Measurements from ENCODE around the gene CCDC183. TPM values are rescaled to one million over a fixed set of nuclear protein-coding genes. Genes with fewer than 3 reads are reported as not detected.
A peak's percentile ranks its signal among the peaks of the same experiment; 100 is the strongest.
"Not testable (repeated sequence)": the region's sequence is repeated elsewhere in the genome, so short reads cannot be mapped to it uniquely, and the experiment has no call there.

The CCDC183 gene
- total RNA-seq, 1 donor: 1.6 TPM

DNA sequence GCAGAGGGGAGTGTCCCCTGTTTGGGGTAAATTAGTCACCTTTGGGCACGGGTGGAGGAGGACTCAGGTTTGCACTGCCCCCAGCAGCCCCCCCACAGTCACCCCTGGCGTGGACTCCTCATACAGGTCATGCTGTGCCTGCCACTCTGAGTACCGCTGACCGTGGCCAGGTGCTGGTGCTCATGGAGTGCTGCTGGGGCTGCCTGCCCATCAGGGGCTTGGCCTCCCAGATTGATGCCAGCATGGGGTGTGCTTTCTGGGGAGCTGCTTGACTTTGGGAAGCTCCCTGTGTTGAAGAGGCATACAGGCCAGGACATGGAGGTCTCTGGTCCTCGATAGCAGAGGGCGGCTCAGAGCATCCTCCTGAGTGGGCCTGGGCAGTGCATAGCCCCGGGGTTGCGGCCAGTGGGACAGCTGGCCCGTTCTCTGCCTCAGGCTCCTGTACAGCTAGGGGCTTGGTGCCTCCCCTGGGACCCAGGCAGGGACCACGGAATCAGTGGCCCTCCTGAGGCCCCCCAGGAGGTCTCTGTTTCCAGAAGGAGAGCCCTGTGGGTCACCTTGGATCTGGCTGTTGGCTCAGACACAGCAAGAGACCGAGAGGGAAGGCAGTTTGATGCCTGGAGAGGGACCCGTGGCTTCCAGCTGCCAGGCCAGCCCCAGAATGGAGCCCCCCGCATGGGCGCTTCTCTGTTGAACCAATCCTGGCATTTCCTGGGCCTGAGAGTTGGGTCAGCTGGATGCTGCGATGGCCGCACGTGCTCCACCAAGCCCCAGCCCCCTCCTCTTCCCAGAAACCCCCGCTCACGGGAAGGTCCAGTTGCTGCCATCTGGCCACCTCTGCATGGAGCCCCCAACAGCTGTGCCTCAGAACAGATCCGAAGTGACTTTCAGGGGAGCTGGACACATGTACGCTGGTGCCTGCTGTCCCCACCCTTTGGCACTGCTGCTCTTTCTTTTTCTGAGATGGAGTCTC is 40.1 kb downstream of the CCDC183 start:
- DNase-seq (ENCODE audit: low read depth in 2 of 3, low spot score in 2 of 3): no peak

DNA sequence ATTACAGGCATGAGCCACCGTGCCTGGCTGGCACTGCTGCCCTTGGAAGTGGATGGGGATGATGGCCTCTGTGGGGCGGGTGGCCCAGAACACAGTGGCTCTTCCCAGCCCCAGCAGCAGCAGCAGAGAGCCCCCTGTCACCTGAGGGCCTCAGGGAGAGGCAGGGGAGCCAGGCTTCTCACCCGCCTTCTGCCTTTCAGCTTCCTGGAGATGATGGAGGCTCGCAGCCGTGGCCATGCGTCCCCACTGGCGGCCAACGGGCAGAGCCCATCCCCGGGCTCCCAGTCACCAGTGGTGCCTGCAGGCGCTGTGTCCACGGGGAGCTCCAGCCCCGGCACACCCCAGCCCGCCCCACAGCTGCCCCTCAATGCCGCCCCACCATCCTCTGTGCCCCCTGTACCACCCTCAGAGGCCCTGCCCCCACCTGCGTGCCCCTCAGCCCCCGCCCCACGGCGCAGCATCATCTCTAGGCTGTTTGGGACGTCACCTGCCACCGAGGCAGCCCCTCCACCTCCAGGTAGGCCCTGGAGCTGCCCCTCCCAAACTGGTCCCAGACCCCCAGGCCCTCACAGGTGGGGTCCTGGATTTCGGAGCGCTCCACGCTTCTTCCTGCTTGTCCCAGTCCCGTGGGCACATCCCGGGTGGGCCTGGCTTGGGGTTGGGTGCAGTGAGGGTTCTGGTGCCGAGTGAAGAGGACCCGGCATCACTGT is 41.2 kb downstream of the CCDC183 start:
- no peak for DNase-seq (ENCODE audit: low read depth in 2 of 3, low spot score in 2 of 3)

DNA sequence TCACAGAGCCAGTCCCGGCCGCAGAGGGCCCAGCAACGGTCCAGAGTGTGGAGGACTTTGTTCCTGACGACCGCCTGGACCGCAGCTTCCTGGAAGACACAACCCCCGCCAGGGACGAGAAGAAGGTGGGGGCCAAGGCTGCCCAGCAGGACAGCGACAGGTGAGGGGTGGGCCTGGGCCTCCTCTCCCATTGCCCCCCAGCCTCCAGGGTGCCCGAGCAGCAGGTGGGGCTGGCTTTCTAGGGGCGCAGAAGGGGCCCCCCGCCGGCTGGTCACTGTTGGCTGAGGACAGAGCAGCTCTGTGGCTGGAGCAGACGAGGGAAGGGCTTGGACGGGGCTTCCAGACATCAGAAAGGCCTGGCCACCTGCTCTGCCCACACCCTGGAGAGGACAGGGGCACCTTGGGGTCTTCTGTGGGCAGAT is 41.7 kb downstream of the CCDC183 start:
- not testable (repeated sequence) for DNase-seq (ENCODE audit: low read depth in 2 of 3, low spot score in 2 of 3)

DNA sequence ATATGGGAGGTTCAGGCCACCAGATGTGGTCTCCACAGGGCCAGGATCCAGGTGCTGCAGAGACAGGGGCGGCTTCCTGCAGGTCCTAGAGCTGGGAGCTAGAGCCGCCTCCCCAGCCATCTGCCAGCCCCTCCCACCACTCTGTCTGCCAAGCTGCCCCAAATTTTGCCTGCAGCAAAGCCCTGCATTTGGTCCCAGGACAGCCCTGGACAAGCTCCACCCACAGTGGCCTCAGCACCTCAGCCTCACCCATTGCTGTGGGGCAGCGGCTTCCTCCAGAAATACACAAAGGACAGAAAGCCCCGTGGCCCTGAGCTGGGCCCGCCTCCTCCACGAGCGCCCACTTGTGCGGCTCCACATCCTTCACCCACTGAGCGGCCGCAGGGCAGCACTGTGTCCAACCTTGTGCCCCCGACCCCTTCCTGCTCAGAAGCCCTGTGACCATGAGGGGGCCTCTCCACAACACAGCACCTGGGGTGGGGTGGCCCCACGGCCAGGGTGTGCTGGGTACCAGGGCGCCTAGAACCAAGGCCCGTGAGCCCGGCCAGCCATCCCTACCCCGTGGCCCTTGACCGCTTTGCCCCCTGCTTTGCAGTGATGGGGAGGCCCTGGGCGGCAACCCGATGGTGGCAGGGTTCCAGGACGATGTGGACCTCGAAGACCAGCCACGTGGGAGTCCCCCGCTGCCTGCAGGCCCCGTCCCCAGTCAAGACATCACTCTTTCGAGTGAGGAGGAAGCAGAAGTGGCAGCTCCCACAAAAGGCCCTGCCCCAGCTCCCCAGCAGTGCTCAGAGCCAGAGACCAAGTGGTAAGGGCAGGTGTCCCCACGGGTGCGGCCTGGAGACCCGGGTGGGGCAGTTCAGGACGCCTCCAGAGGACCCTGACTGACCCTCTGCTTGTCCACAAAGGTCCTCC is 42.4 kb downstream of the CCDC183 start:
- no peak for DNase-seq (ENCODE audit: low read depth in 2 of 3, low spot score in 2 of 3)

DNA sequence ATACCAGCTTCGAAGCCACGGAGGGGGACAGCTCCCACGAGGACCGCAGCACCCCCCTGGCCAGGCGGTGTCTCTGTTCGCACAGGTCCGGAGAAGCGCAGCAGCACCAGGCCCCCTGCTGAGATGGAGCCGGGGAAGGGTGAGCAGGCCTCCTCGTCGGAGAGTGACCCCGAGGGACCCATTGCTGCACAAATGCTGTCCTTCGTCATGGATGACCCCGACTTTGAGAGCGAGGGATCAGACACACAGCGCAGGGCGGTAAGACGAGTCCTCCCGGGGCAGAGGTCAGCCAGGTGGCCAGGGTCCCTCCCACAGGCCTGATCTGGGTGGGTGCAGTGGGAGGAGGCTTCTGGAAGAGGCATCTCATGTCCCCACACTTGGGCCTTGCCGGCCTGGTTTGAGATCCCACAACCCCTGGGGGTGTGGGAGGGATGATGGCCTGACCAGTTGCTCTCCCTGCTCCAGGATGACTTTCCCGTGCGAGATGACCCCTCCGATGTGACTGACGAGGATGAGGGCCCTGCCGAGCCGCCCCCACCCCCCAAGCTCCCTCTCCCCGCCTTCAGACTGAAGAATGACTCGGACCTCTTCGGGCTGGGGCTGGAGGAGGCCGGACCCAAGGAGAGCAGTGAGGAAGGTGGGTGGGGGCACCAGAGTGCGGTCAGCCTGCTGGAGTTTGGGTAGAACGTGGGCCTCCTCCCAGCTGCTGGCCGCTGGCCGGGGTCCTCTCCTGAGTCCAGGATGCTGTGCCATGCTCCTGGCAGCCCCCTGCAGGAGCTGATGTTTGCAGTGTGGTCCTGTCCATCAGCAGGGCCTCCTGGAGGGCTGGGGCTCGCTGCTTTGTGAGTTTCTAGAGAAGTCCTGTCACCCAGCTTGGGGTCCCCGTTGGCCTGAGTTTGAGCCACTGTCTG is 43.3 kb downstream of the CCDC183 start:
- no peak for DNase-seq (ENCODE audit: low read depth in 2 of 3, low spot score in 2 of 3)

DNA sequence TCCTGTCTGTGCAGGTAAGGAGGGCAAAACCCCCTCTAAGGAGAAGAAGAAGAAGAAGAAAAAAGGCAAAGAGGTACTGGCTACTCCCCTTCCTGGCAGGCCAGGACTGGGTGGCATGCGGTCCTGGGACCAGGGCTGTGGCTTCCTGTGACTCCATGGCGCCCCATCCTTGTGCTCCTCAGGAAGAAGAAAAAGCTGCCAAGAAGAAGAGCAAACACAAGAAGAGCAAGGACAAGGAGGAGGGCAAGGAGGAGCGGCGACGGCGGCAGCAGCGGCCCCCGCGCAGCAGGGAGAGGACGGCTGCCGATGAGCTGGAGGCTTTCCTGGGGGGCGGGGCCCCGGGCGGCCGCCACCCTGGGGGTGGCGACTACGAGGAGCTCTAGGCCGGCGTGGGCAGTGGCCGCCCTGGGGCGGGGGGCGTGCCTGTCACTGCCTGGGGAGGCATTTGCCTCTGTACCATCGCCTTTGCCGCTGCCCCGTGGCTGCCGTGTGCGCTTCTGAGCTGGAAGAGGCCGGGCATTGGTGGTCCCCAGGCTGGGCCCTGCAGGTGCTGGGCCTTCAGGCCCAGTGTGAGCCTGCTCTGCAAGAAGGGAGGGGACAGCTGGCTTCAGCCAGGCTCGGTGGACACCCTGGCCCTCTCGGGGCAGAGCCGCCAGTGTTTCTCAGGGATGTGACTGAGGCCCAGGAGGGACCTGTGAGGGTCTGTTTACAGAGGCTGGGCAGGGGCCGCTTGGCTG is 44.2 kb downstream of the CCDC183 start:
- DNase-seq (ENCODE audit: low read depth in 2 of 3, low spot score in 2 of 3): no peak

DNA sequence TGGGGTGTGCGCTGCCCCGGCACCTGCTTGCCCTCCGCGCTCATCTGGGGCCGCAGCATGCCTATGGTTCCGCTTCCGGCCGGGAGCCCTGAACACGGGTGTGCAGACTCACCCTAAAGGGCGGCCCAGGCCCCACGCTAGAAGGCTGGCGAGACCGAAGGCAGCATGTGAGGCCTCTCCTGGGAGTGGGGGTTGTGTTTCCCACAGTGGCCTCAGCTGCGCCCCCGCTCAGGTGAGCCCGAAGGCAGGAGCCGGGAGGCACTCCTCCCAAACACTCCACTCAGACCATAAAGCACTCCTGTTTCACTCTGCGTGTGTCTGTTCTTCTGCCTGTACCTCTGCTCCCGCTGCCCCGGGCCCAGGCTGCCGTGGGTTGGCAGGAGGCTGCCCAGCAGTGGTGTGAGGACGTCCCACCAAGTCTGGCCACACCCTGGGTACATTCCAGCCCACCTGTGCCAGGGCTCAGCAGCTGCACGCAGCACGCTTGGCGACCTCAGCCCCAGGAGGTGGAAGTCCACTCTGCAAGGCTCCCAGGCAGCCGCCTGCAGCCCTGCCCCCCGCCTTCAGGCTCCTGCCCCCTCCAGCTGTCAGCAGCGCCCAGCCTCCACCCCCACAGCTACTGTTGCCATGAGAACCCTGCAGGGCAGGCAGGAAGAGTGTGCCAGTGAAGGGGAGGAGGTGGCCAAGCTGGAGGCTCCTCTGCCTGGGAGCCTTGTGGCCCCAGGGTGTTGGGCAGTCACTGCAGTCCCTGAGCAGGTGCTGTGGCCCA is 44.9 kb downstream of the CCDC183 start:
- DNase-seq (ENCODE audit: low read depth in 2 of 3, low spot score in 2 of 3): no peak

DNA sequence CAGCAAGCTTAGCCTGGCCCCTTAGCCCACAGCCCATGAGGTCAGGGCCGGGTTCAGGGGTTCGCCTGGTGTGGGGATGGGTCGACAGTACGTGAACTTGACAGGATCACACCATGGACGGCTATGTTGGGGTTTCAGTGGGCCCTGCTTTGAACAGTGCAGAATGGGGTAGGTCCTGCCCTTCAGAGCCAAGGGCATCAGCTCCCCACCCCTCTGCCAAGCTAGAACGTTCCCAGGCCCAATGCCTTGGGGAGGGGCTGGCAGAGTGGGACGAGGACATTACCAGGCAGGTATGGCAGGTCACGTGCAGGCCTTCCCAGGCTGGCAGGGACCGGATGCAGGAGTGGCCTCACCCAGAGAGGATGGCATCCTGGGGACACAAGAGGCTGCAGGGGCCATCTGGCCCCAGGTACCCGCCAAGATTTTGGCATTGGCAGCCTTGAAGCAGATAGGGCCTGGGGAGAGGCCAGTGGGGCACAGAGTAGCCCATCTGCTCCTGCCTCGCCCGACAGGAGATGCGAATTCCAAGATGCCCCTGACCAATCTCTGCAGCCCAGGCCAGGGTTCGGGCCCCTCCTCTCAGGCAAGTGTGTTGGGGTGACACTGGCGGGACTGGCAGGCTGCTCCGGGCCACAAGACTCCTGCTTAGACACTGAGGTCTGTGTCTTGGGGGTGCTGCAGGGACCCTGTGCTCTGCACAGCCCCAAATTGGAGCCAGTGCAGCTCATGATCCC is 45.7 kb downstream of the CCDC183 start:
- DNase-seq (ENCODE audit: low read depth in 2 of 3, low spot score in 2 of 3): not testable (repeated sequence)

DNA sequence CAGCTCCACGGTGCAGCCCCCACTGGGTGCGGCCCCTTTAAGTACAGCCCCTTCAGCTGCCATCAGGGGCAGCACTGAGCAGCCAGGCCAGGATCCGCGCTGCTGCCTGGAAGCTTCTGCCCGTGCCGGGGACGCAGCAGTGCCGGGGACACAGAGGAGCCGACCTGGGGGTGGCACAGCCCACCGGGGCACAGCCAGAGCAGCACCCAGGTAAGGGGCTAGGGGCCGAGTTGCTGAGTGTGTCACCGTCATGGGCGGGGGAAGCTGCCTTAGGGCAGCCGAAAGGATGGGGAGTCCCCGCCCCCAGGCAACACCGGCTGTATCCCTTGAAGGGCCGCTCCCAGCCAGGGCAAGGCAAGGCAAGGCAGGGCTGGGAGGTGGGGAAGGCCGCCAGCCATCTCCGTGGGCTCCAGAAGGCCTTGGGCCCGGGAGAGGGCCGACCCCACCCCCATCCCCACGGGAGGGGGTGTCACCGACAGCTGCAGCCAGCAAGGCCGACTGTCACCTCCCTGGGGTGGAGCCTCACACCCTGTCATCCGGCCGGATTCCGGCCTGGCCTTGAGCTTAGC is 46.3 kb downstream of the CCDC183 start, which contains the start of gene AJM1:
AJM1 (plus strand) TSS at position 99 of the 569 bp plus-strand sequence. CDS start 1,937 bp downstream, outside the sequence.
- peak; percentile 63 to 87 (median 71) for DNase-seq (ENCODE audit: low read depth in 2 of 3, low spot score in 2 of 3)

DNA sequence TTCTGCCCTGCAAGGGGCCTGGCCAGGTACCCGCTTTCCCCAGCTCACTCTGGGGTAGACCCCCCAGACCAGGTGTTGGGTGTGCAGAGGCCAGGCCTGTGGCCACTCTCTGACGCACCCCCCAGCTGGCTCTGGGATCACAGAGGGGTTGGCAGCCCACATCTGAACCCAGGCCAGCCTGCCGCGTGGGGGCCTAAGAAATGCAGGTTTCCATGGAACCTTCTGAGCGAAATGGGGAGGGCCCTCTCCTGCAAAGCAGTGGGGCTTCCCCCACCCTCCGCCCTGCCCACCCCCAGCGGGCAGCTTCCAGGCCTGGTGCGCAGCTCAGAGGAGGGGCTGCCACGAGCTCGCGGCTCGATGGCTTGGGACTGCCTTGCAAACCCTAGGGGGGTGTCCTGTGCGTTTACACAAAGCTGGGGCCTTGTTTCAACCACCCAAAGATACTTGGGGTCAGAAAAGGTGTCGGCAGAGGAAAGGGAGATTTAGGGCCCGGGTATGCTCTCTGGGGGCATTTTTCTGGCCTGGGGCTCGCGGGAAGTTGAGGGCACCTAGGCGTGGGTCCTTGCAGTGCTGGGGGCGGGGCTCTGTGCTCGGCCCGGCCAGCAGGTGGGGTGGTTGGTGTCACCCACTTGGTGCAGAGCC is 47.1 kb downstream of the CCDC183 start:
- not testable (repeated sequence) for DNase-seq (ENCODE audit: low read depth in 2 of 3, low spot score in 2 of 3)

DNA sequence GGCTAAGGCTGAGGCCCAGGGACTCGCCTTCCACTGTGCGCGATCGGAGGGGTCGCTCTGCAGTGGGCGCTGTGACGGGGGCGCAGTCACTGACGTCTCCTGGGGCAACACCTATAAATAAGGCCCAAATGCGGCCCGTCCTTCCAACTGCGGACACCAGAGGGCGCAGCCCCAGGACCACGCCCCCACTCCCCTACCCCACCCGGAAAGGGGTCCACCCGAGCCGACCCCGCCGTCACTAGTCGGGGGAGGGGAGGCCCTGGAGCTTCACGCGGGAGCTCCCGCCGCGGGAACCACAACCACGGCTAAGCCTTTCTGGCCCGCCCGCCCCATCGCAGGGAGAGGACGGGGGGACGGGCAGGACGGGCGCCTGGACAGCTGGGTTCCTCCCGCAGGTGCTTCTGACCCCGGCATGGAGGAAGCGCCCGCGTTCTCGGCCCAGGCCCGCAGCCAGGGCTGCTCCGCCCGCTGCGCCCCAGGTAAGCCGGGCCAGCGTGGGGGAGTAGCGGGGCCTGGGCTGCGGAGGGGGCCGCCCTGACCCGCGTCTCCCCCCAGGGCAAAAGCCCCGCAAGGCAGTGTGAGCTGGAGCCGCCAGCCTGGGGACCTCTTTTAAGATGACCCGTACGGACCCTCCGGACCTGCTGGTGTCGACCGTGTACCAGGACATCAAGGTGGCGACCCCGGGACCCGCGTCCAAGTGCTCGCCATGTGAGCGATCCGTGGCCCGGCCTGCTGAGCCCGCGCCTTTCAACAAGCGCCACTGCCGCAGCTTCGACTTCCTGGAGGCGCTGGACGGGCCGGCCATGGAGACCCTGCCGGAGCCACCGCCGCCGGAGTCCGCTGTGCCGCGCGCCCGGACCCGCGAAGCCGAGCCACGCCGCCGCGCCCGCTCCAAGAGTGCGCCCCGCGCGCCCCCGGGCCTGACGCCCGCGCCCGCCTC is 47.9 kb downstream of the CCDC183 start:
- DNase-seq (ENCODE audit: low read depth in 2 of 3, low spot score in 2 of 3): peak in 1 of 3 donors; percentile 60

DNA sequence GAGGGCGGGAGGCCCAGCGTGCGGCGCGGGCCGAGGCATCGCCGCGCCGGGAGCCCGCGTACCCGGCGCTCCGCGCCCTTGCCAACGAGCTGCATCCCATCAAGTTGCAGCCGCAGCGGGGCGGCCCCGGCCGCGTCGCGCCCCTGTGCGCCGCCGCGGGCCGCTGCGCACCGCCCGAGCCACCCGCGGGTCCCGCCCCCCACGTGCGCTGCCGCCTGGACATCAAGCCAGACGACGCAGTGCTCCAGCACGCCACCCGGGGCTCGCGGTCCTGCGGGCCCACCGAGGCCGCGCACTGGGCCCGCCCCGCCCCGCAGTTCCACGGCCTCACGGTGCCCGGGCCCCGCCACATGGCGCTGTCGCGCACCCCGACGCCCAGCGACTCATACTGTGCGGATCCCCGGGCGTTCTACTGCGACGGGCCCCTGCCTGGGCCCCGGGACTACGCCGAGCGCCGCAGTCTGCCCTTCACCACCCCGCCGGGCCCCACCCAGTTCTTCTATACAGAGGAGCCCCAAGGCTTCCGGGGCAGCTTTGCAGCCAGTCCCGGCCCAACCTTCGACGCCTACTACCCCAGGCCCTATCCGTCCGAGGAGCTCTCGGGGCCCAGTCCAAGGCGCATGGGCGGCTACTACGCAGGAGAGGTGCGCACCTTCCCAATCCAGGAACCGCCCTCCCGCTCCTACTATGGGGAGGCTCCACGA is 48.8 kb downstream of the CCDC183 start:
- DNase-seq (ENCODE audit: low read depth in 2 of 3, low spot score in 2 of 3): no peak

DNA sequence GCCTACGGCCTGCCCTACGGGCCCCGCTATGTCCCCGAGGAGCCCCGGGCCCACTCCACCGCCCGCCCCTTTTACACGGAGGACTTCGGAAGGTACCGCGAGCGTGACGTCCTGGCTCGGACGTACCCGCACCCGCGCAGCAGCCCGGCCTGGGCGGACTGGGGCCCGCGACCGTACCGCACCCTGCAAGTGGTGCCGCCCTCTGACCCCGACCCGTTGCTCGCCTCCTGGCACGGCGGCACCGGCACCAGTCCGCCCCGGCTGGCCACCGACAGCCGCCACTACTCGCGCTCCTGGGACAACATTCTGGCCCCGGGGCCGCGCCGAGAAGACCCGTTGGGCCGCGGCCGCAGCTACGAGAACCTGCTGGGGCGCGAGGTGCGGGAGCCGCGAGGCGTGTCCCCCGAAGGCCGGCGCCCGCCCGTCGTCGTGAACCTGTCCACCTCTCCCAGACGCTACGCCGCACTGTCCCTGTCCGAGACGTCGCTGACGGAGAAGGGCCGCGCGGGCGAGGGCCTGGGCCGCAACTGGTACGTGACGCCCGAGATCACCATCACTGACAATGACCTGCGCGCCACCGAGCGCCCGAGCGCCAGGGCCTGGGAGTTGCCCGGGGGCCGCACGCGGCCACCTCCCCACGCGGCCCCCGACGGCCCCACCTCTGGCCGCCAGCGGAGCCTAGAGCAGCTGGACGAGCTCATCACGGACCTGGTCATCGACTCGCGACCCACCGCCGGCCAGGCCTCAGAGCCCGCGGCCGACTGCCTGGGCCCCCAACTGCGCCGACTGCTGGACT is 49.5 kb downstream of the CCDC183 start:
- DNase-seq (ENCODE audit: low read depth in 2 of 3, low spot score in 2 of 3): no peak
